ENCODE data around the gene MIER3. TPM values are rescaled to one million over a fixed set of nuclear protein-coding genes. Genes with fewer than 3 reads are reported as not detected.

Gene MIER3
- total and polyA plus RNA-seq, 2 of the 13 experiments (the other 11 are each of a cell fraction or from before 2014, with no cell fraction given) = 14.6 to 38.8 TPM

DNA sequence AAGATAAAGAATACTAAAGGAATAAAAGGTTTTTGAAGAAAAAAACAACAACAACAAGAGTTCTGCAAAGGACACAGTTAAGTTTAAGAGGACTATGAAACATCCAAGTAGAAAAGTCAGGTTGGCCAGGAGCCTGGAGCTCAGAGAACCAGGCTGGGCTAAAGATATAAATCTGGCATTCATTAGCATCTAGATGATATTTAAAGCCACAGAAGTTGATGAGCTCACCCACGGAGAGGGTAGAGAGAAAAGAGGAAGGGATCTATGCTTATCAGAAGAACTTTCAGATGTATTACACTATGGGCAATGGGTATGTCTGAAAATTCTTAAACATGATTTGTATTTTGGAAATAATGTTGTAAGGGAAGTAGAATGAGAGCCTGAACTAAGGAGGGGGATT, 9.9 kb downstream of the MIER3 start (continued):
- TF ChIP-seq, protein P1, sequence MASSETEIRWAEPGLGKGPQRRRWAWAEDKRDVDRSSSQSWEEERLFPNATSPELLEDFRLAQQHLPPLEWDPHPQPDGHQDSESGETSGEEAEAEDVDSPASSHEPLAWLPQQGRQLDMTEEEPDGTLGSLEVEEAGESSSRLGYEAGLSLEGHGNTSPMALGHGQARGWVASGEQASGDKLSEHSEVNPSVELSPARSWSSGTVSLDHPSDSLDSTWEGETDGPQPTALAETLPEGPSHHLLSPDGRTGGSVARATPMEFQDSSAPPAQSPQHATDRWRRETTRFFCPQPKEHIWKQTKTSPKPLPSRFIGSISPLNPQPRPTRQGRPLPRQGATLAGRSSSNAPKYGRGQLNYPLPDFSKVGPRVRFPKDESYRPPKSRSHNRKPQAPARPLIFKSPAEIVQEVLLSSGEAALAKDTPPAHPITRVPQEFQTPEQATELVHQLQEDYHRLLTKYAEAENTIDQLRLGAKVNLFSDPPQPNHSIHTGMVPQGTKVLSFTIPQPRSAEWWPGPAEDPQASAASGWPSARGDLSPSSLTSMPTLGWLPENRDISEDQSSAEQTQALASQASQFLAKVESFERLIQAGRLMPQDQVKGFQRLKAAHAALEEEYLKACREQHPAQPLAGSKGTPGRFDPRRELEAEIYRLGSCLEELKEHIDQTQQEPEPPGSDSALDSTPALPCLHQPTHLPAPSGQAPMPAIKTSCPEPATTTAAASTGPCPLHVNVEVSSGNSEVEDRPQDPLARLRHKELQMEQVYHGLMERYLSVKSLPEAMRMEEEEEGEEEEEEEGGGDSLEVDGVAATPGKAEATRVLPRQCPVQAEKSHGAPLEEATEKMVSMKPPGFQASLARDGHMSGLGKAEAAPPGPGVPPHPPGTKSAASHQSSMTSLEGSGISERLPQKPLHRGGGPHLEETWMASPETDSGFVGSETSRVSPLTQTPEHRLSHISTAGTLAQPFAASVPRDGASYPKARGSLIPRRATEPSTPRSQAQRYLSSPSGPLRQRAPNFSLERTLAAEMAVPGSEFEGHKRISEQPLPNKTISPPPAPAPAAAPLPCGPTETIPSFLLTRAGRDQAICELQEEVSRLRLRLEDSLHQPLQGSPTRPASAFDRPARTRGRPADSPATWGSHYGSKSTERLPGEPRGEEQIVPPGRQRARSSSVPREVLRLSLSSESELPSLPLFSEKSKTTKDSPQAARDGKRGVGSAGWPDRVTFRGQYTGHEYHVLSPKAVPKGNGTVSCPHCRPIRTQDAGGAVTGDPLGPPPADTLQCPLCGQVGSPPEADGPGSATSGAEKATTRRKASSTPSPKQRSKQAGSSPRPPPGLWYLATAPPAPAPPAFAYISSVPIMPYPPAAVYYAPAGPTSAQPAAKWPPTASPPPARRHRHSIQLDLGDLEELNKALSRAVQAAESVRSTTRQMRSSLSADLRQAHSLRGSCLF (CRISPR knock-in tag; IDR thresholded peaks at IDR 0.05; ENCODE audit: borderline replicate concordance) = no peak
- TF ChIP-seq, protein P2, sequence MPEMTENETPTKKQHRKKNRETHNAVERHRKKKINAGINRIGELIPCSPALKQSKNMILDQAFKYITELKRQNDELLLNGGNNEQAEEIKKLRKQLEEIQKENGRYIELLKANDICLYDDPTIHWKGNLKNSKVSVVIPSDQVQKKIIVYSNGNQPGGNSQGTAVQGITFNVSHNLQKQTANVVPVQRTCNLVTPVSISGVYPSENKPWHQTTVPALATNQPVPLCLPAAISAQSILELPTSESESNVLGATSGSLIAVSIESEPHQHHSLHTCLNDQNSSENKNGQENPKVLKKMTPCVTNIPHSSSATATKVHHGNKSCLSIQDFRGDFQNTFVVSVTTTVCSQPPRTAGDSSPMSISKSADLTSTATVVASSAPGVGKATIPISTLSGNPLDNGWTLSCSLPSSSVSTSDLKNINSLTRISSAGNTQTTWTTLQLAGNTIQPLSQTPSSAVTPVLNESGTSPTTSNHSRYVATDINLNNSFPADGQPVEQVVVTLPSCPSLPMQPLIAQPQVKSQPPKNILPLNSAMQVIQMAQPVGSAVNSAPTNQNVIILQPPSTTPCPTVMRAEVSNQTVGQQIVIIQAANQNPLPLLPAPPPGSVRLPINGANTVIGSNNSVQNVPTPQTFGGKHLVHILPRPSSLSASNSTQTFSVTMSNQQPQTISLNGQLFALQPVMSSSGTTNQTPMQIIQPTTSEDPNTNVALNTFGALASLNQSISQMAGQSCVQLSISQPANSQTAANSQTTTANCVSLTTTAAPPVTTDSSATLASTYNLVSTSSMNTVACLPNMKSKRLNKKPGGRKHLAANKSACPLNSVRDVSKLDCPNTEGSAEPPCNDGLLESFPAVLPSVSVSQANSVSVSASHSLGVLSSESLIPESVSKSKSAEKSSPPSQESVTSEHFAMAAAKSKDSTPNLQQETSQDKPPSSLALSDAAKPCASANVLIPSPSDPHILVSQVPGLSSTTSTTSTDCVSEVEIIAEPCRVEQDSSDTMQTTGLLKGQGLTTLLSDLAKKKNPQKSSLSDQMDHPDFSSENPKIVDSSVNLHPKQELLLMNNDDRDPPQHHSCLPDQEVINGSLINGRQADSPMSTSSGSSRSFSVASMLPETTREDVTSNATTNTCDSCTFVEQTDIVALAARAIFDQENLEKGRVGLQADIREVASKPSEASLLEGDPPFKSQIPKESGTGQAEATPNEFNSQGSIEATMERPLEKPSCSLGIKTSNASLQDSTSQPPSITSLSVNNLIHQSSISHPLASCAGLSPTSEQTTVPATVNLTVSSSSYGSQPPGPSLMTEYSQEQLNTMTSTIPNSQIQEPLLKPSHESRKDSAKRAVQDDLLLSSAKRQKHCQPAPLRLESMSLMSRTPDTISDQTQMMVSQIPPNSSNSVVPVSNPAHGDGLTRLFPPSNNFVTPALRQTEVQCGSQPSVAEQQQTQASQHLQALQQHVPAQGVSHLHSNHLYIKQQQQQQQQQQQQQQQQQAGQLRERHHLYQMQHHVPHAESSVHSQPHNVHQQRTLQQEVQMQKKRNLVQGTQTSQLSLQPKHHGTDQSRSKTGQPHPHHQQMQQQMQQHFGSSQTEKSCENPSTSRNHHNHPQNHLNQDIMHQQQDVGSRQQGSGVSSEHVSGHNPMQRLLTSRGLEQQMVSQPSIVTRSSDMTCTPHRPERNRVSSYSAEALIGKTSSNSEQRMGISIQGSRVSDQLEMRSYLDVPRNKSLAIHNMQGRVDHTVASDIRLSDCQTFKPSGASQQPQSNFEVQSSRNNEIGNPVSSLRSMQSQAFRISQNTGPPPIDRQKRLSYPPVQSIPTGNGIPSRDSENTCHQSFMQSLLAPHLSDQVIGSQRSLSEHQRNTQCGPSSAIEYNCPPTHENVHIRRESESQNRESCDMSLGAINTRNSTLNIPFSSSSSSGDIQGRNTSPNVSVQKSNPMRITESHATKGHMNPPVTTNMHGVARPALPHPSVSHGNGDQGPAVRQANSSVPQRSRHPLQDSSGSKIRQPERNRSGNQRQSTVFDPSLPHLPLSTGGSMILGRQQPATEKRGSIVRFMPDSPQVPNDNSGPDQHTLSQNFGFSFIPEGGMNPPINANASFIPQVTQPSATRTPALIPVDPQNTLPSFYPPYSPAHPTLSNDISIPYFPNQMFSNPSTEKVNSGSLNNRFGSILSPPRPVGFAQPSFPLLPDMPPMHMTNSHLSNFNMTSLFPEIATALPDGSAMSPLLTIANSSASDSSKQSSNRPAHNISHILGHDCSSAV (CRISPR knock-in tag; IDR thresholded peaks at IDR 0.05; ENCODE audit: borderline replicate concordance) = no peak
- TF ChIP-seq ZFYVE20 (CRISPR knock-in tag; IDR thresholded peaks at IDR 0.05; ENCODE audit: borderline replicate concordance, low read depth) (no peak), RAD21 (CRISPR knock-in tag; IDR thresholded peaks at IDR 0.05) (no peak), HHEX (CRISPR knock-in tag; IDR thresholded peaks at IDR 0.05) (no peak), FOSL2 (CRISPR knock-in tag; IDR thresholded peaks at IDR 0.05) (no peak), RARA (CRISPR knock-in tag; IDR thresholded peaks at IDR 0.05) (no peak), ZNF737 (CRISPR knock-in tag; IDR thresholded peaks at IDR 0.05; ENCODE audit: borderline replicate concordance) (no peak), MED13 (CRISPR knock-in tag; IDR thresholded peaks at IDR 0.05) (no peak)
